GM19372 (cell line): Measurements from ENCODE around the gene PALB2.
"Not testable (repeated sequence)": the region's sequence is repeated elsewhere in the genome, so short reads cannot be mapped to it uniquely, and the experiment has no call there.

Source experiments
- ATAC-seq: cut with Tn5 transposase; IDR thresholded peaks from one replicate; pipeline ENCODE4 v1.9.1; 2021; ENCODE audit warnings: mild to moderate bottlenecking, low read depth, moderate library complexity; ENCODE audit not compliant: unreplicated experiment

Gene PALB2

DNA sequence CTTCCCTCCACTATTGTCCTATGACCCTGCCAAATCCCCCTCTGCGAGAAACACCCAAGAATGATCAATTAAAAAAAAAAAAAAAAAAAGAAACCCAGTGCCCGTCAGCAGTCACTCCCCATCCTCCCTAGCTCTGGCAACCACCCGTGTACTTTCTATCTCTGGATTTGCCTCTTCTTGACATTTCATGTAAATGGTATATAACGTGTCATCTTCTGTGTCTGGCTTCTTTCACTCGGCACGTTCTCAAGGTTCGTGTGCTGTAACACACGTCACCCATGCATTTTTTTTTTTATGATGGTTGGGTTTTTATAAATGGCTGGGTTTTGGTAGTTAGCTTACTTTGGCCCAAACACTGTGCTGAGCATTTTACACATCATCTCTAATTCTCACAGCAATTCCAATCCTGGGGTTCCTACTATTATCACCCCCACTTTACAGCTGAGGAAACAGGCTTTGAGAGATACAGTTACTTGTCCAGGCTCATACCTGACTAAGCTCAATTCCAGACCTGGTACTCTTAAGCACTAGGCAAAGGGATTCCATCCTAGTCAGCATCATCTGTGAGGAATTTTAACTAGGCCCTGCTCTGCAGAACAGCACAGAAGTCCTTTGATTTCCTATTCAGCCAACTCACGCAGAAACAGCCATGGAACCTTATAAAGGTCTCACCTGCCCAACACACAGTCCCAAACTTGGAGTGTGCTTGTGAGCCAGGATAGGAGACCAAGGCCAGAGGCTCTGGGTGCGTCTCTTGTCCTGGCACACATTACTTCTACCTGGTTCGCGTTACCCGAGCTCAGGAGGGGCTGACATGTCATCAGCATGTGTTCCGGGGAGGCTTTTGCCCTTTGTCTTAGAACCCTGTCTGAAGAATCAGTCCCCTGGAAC is 56.7 kb downstream of the PALB2 start:
- no peak for ATAC-seq

DNA sequence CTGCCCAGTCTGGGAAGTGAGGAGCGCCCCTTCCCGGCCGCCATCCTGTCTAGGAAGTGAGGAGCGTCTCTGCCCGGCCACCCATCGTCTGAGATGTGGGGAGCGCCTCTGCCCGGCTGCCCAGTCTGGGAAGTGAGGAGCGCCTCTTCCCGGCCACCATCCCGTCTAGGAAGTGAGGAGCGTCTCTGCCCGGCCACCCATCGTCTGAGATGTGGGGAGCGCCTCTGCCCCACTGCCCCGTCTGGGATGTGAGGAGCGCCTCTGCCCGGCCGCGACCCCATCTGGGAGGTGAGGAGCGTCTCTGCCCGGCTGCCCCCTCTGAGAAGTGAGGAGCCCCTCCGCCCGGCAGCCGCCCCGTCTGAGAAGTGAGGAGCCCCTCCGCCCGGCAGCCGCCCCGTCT is 57.8 kb downstream of the PALB2 start:
- ATAC-seq, result not testable (repeated sequence)

DNA sequence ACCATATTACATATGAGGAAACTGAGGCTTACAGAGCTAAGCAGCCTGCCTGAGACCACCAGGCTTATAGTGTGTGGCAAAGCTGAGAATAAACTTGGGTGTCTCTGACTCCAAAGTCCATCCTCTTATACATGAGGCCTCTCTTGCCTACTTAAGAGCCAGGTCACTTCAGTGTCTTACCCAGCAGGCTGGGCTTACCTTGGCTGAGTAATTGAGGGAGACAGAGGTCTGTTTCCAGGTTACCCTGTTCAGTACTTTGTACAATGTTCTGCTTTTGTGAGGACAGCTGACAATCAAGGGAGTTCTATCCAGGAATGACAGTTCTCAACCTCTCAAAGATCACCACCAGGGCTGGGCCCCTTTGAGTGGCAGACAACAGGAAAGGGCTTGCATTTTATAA is 59.3 kb downstream of the PALB2 start:
- no peak for ATAC-seq

DNA sequence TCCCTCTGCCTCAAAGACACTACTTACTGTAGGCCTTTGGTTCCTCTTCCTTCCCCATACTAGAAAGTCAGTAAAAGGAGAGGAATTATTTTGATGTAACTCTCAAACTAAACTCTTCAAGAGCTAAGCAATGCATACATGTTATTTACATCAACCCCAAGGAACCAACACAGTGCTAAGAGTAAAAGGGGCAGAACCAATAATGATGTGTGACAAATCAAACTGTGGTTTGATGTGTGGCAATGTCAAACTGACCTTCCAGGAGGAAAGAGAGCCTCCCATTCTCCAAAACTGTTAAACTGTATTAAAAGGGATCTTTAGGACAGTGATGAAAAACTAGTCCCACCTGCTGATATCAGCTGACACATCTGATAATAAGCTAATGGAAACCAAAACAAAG is 60.7 kb downstream of the PALB2 start:
- ATAC-seq, result no peak

DNA sequence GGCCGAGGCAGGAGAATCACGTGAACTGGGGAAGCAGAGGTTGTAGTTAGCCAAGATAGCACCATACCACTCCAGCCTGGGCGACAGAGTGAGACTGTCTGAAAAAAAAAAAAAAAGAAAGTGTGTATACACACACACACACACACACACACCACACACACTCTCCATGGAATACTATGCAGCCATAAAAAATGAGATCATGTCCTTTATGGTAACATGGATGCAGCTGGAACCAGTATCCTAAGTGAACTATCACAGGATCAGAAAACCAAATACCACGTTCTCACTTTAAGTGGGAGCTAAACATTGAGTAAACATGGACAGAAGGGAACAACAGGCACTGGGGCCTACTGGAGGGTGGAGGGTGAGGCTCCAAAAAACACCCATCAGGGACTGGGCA is 61.7 kb downstream of the PALB2 start:
- ATAC-seq, result no peak

DNA sequence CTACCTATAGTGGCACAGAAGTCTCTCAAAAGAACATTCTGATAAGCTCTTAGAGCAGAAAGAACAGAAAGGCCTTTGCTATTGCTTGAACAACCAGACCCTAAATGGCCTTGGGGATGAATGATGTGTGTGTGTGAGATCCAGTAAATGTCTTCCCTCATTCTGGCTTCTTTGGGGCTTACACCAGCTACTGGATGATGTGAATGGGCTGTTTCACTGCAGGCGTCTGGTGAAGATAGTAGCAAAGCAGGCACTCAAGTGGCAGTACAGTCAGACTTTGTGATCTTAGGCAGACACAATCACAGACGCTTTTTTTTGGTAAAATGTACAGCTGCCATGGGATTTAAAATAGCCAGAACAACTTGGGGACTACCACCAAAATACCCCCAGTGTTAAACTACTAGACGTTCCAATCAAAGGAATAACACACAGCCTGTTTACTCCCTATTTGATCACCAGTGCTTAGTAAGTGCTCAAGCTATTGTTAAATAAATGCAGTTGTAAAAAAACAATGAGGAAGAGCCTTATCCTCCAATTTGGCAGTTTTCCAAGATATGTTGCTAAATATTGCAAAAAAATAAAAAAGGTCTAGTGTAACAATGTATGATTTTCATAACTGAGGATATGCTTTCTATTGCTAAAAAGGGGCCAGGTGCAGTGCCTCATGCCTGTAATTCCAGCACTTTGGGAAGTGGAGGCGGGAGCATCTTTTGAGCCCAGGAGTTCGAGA is 62.8 kb downstream of the PALB2 start:
- no peak for ATAC-seq

DNA sequence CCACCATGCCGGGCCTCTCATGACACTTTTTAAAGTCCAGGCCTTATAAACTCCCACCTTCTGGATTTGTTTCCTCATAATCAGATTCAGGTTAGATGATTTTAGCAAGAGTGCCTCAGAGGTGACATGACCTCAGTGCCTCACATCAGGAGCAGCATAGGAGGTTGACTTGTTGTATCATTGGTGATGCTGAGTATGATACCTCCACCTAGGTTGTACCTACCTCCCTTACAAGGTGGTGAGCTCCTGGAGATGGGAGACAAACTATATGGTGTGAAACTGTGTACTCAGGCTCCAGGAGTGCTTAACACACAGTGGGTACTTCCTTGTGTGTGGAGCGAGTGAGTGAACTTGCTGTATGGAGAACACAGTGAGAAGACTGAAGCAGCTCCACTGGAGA is 63.6 kb downstream of the PALB2 start:
- no peak for ATAC-seq

DNA sequence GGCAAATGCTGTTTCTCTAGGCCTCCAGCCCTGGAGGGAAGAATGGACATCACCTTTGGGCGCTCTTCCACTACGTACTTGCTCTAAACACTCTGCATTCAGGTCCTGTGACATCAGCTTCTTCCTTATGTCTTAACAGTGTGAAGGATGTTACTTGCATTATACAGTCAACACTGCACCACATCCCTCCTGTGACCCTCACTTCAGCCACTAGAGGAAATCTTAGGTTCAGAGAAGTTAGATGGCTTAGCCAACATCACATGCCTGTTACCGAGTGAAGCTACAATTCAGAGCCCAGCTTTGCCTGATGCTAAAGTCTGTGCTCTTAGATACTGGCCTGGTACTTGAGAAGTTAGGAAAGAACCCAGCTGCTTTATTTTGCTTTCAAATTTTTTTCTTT is 65.3 kb downstream of the PALB2 start:
- ATAC-seq, result no peak

DNA sequence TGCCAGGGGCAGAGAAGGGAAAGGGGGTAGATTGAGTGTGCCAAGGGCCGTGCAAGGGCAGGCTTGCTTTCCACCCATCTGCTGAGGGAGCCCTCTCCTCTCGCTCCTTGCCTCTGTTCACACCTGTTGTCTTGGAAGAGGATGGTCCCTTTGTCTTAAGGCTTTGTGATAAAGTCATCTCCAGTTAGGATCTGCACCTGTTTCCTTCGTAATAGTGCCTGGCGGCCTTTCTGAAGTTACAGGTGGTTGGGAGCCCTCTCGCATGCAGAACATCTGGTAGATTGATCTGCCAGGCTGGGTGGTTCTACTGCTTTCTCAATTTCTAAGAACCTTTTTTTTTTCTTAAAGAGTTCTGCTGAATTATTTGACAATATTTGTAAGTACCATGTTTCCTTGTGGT is 67.3 kb downstream of the PALB2 start:
- ATAC-seq, result no peak

DNA sequence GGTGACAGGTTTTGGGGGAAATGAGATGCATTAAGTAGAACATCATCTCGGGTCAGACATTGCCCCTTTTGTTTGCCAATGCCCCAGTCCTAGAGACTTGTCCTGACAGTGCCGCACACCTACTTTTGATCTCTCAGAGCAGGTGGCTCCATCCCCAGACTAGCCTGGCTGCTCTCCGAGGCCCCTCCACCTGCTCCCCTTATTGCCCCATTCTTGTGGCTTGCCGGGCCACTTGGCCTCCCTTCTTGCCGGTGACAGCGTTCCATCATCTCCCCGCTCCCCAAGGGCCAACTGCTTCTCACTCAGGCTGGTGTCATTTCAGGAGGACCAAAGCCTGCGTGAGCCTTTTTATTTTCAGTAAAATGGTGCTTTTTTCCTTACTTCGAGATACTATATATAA is 68.7 kb downstream of the PALB2 start:
- no peak for ATAC-seq

DNA sequence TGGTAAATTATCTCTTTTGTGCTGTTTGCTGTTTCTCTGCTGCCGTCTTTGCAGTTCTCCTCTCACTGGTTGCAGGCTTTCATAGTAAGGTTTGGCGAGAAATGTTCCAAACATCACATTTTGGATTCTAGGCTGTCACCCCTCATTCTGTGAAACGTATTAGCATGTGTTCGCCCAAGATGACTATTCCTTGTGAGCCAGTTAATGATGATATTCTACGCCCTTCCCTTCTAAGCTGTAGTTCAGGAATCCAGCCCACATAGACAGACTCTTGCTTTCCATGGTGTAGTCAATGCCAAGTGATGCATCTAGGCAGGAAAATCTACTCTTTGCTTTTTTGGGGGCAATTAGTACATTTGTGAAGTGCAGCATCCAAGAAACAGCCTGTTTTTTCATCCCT is 69.2 kb downstream of the PALB2 start:
- no peak for ATAC-seq

DNA sequence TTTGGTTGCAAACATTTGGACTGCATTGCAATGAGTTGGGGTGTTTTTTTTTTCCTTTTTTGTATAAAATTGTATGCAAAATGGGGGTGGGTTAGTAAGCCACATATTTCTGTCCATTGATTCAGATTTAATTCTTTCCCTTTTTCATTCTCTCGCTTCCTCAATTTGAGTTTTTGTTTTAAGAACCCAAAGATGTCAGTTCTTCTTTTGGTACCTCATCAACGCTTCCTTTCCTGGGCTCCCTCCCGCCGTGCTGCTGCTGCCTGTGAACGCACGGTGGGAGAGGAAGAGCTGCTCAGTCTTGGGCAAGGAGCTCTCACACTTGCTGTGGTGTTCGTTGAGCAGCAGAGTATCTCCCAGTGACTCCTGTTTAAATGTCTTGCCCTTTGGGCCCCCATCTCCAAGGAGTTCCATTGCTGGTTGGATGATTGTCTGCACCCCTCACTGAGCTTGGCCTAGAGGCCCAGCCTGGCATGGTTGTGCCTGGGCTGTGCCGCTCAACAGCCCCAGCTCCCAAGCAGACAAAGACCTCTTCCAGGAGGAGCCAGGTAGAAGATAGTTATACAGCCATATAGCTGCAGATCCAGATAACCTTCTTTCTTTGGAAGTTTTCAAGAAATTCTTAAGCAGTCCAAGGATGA is 70.0 kb downstream of the PALB2 start:
- ATAC-seq, result no peak

DNA sequence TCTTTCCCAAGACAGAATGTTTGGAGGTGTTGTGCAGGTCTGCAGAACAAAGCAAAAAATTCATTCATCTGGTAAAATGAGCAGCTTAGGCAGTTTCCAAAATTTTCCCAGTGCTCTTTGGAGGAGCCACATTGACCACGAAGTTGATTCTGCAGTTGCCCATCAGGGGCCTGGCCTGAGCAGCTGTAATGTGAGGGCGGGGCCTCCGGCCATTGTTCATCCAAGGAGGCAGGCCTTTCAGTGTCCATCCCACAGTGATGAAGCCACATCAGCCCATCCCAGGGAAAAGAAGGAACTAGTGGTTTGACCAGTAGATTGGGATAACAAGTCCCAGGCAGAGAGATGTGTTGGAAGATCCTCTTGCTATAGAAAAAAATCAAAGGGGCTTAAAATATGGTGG is 73.5 kb downstream of the PALB2 start:
- ATAC-seq, result no peak

DNA sequence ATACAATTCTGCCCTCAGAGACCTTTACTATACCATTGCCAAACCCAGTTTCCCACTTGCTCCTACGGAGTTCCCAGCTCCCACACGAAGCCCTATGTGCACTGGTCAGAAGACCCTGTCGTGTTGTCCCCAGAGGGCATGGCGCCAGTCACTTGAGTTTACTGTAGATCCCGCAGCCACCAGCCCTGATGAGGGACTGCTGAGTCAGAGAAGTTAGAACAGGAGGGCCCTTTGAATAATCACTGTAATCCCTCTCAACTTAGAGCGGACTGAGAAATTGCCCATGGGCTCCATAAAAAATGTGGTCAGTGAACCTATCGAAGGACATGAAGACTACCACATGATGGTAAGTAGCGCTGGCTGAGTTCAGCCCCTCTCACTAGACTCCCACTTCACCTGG is 74.4 kb downstream of the PALB2 start:
- ATAC-seq, result no peak

DNA sequence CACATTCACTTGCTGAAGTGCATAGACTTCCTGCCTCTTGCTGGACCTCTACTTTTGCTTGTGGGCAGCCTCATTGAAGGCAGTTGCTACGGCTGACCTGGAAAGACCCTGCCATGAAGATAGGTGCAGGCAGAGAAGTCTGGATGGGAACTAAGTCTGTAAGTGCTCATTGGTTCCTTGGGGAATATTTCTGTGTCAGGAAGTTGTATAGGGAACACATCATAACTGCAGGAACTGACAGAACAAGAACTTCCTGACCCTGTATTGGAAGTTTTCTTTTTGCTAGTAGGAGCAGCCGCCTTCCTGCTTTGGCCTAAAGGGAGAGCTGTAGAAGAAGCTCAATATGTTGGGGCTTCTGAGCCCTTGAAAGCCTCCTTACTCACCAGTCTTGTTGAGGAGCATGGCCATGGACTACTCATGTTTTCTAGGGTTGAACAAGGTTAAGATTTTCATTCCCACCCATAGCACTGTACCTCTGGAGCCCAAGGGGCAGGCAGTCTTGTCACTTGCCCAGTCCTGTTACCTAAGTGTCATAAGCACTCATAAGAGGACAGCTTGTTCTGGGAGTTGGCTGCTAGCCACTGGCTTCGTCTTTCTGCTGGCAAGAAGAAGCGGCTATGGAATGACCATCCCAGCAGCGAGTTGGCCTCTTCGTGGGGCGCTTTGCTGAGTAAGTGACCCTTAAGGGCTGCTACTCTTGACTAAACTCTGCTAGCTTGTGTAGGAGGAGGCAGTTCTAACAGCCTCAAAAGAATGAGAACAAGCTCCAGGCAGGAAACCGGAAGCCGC is 76.3 kb downstream of the PALB2 start:
- no peak for ATAC-seq

DNA sequence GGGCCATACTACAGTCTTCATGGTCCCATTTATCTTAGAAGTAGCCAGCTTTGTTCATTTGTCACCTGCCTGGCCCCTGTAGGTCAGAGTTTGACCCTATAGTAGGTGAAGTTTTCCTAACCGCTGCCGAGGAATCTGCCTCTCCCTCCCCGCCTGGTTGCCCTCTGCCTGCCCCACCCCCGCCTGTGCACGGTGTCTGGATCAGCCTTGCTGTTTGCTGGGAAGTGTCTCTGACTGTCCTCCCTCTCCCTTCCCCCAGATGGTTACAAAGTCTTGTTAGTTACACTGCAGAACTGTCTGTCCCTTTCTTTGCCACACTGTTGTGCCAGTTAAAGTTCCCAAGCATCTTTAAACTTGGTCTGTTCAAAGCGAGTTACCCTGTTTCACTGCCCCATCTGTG is 77.9 kb downstream of the PALB2 start:
- ATAC-seq, result no peak

DNA sequence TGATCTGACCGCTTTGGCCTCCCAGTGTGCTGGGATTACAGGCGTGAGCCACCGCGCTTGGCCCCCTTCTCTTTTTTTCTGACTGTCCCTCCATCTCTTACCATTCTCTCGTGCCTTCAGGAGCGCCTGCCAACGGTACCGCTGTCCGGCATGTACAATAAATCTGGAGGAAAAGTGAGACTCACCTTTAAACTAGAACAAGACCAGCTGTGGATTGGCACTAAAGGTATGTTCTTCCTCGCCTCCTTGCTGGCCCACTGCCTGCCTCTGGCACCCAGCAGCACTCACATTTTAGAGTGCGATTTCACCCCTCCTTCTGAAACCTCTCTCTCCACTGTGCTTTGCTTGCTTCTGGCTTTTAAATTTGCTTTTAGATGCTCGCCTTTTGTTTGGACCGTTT is 78.6 kb downstream of the PALB2 start:
- no peak for ATAC-seq

DNA sequence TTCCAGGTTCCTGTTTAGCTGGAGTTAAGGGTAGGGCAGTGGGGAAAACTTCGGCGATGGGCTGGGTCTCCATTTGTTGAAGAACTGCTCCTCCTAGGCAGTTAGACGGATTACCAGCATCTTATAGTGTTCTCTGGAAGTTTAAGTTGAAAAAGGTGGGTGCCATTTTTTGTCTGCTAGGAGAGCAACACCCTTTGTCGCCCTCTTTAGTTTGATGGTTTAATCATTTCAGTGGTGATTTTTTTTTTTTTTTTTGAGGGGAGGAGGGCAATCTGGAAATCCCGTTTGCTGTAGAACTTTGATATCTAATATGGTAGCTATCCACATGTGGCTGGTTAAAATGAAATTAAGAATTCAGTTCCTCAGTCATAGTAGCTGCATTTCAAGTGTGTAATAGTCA is 79.5 kb downstream of the PALB2 start:
- ATAC-seq, result no peak

DNA sequence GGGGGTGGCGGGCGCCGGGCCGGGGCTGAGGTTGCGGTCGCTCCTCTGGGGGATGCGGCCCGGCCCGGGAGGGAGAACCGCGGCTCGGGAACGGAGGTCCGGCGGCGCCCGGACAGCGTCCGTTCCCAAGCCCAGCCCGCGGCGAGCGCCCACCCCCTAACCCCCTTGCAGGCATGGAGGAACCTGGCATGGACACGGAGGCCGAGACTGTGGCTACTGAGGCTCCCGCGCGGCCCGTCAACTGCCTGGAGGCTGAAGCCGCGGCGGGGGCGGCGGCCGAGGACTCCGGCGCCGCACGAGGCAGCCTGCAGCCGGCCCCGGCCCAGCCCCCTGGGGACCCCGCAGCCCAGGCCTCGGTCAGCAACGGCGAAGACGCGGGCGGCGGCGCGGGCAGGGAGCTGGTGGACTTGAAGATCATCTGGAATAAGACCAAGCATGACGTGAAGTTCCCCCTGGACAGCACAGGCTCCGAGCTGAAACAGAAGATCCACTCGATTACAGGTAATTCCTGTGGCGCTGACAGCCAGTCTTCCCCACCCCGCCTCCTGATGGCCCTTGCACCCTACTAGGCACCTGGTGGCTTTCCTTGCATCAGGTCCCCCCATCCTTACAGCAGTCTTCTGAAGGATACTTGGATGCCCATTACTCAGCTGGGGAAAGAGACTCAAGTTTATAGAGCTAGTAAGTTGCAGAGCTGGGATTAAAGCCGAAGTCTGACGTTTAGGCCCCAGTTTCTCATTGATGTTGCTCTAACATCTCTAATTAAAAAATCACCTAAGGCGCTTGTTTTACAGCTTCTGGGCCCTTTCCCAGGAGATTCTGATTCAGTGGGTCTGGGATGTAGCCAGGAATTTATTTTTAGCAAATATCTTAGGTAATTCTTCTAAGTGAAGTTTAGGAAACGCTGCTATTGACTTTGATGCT is 83.1 kb downstream of the PALB2 start:
- ATAC-seq, result no peak
